Measurements from ENCODE around the gene SLC12A1.
A peak's percentile ranks its signal among the peaks of the same experiment; 100 is the strongest.

SLC12A1 gene

DNA sequence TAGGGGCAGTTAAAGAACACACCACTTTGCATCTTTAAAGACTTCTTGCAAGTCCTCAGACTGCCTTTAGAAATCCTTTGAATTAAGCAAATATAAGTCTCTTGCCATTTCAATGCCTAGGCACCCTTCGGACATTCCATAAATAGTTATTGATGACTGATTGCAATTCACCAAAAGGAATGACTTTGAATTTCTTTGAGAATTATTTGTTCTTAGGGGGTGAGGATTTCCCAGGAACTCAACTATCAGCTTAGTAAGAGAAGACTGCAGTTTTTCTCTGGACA, 27.5 kb upstream of the SLC12A1 start:
- H3K4ac ChIP-seq (ENCODE audit: low read depth, low read length), result no peak overlapping the region
- no peak overlapping the region for H4K12ac ChIP-seq (ENCODE audit: low read depth, low read length)
- WGBS (ENCODE audit: extremely low coverage, insufficient coverage, insufficient read length), result no CpG with 5 or more reads among the region's 1 CpG
- no peak overlapping the region for H3K4me3 ChIP-seq (ENCODE audit: low read depth, low read length)
- no peak overlapping the region for H4K91ac ChIP-seq (ENCODE audit: low read depth, low read length)
- H3K4me2 ChIP-seq (ENCODE audit: low read length), result peak overlapping the region; percentile 73
- H3K23ac ChIP-seq (ENCODE audit: low read length), result no peak overlapping the region
- no peak overlapping the region for H2AFZ ChIP-seq (ENCODE audit: insufficient read depth, low read length, poor library complexity)
- H2BK5ac ChIP-seq (ENCODE audit: low read depth, low read length, poor library complexity), result no peak overlapping the region
- H3K9me3 ChIP-seq (ENCODE audit: insufficient read depth, low read depth, low read length), result no peaks in the 10 kb centered on the region
- no peak overlapping the region for H2BK120ac ChIP-seq (ENCODE audit: insufficient read depth, low read length, poor library complexity)
- H3K14ac ChIP-seq (ENCODE audit: low read length), result no peak overlapping the region
- no peak for DNase-seq
- no peak overlapping the region for H2BK12ac ChIP-seq (ENCODE audit: low read length)
- no peaks in the 10 kb centered on the region for H3K27me3 ChIP-seq (ENCODE audit: insufficient read depth, low read length)
- H4K8ac ChIP-seq (ENCODE audit: low read depth, low read length), result no peak overlapping the region
- peaks cover 2% of the 10 kb centered on the region for H3K79me2 ChIP-seq (ENCODE audit: control insufficient read depth, insufficient read depth, low read length, poor library complexity)
- no peak overlapping the region for H3K9ac ChIP-seq (ENCODE audit: low read length)
- no peaks in the 10 kb centered on the region for H3K4me1 ChIP-seq (ENCODE audit: control insufficient read depth in 1 of 2, insufficient read depth in 2 of 2, low read length in 2 of 2)
- no peak overlapping the region for H2AK5ac ChIP-seq (ENCODE audit: low read length)
- no peak overlapping the region for H3K18ac ChIP-seq (ENCODE audit: low read length)
- no peaks in the 10 kb centered on the region for H3K79me1 ChIP-seq (ENCODE audit: low read length)
- H3K36me3 ChIP-seq (ENCODE audit: control insufficient read depth in 1 of 2, insufficient read depth in 2 of 2, low read length in 2 of 2), result no peaks in the 10 kb centered on the region
- no peak overlapping the region for H3K27ac ChIP-seq (ENCODE audit: low read depth, low read length)

DNA sequence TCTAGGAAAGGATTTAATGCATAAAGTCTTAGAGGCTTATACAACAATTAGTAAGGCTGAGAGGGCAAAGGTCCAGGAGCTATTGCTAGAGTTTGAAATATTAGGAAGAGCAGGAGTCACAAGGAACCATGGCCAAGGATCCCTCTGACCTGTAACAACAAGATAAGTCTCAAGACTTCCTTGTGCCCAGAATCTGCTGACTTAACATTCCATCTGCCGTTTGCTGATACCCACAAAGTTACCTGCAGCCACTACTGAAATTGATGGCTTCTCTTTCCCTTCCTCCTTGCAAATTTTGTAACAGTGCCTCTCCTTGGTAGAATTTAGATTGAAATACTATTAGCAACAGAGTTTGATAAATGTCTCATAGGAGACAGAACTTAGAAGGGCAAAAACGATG, 23.4 kb upstream of the SLC12A1 start:
- Histone ChIP-seq H3K4ac (ENCODE audit: low read depth, low read length) (no peak overlapping the region), H3K14ac (ENCODE audit: low read length) (no peak overlapping the region), H3K27me3 (ENCODE audit: insufficient read depth, low read length) (no peaks in the 10 kb centered on the region), H2BK12ac (ENCODE audit: low read length) (no peak overlapping the region), H3K79me1 (ENCODE audit: low read length) (no peaks in the 10 kb centered on the region), H3K36me3 (ENCODE audit: control insufficient read depth in 1 of 2, insufficient read depth in 2 of 2, low read length in 2 of 2) (no peaks in the 10 kb centered on the region), H3K4me2 (ENCODE audit: low read length) (no peak overlapping the region), H2AFZ (ENCODE audit: insufficient read depth, low read length, poor library complexity) (no peak overlapping the region), H4K91ac (ENCODE audit: low read depth, low read length) (no peak overlapping the region), H3K23ac (ENCODE audit: low read length) (no peak overlapping the region), H4K8ac (ENCODE audit: low read depth, low read length) (no peak overlapping the region), H4K12ac (ENCODE audit: low read depth, low read length) (no peak overlapping the region), H3K79me2 (ENCODE audit: control insufficient read depth, insufficient read depth, low read length, poor library complexity) (peaks cover 2% of the 10 kb centered on the region), H3K27ac (ENCODE audit: low read depth, low read length) (no peak overlapping the region), H2AK5ac (ENCODE audit: low read length) (no peak overlapping the region), H3K18ac (ENCODE audit: low read length) (no peak overlapping the region), H3K4me3 (ENCODE audit: low read depth, low read length) (no peak overlapping the region), H2BK5ac (ENCODE audit: low read depth, low read length, poor library complexity) (no peak overlapping the region), H2BK120ac (ENCODE audit: insufficient read depth, low read length, poor library complexity) (no peak overlapping the region), H3K9ac (ENCODE audit: low read length) (no peak overlapping the region), H3K9me3 (ENCODE audit: insufficient read depth, low read depth, low read length) (no peaks in the 10 kb centered on the region), H3K4me1 (ENCODE audit: control insufficient read depth in 1 of 2, insufficient read depth in 2 of 2, low read length in 2 of 2) (no peaks in the 10 kb centered on the region)
- no CpG with 5 or more reads among the region's 2 CpGs for WGBS (ENCODE audit: extremely low coverage, insufficient coverage, insufficient read length)
- DNase-seq, result no peak

DNA sequence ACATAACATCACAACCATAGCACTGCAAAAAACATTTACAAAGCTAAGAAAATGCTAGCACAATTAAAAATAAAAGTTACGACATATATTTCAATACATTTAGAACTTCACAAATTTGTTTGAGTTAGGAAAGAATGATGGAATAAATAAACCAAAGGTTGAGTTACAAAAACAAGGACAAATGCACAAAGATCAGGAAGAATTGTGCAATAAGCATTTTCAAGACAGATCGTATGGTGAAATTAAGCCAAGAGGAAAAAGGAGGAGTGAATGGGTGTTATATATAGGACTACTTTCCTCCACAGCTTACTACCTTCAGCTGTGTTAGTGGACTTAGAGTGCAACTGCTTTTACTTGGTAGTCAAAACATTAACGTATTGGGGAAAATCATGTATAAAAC, 20.6 kb upstream of the SLC12A1 start:
- no peak overlapping the region for H2BK12ac ChIP-seq (ENCODE audit: low read length)
- no peaks in the 10 kb centered on the region for H3K79me1 ChIP-seq (ENCODE audit: low read length)
- no peaks in the 10 kb centered on the region for H3K27me3 ChIP-seq (ENCODE audit: insufficient read depth, low read length)
- no peak overlapping the region for H3K4me3 ChIP-seq (ENCODE audit: low read depth, low read length)
- H2AFZ ChIP-seq (ENCODE audit: insufficient read depth, low read length, poor library complexity), result no peak overlapping the region
- no peak overlapping the region for H3K4me2 ChIP-seq (ENCODE audit: low read length)
- H3K36me3 ChIP-seq (ENCODE audit: control insufficient read depth in 1 of 2, insufficient read depth in 2 of 2, low read length in 2 of 2), result no peaks in the 10 kb centered on the region
- no CpG with 5 or more reads among the region's 3 CpGs for WGBS (ENCODE audit: extremely low coverage, insufficient coverage, insufficient read length)
- H2AK5ac ChIP-seq (ENCODE audit: low read length), result no peak overlapping the region
- H3K27ac ChIP-seq (ENCODE audit: low read depth, low read length), result no peak overlapping the region
- no peak overlapping the region for H2BK5ac ChIP-seq (ENCODE audit: low read depth, low read length, poor library complexity)
- no peak overlapping the region for H4K12ac ChIP-seq (ENCODE audit: low read depth, low read length)
- no peaks in the 10 kb centered on the region for H3K79me2 ChIP-seq (ENCODE audit: control insufficient read depth, insufficient read depth, low read length, poor library complexity)
- no peak overlapping the region for H4K91ac ChIP-seq (ENCODE audit: low read depth, low read length)
- DNase-seq, result no peak
- no peaks in the 10 kb centered on the region for H3K9me3 ChIP-seq (ENCODE audit: insufficient read depth, low read depth, low read length)
- H3K4me1 ChIP-seq (ENCODE audit: control insufficient read depth in 1 of 2, insufficient read depth in 2 of 2, low read length in 2 of 2), result no peaks in the 10 kb centered on the region
- no peak overlapping the region for H3K18ac ChIP-seq (ENCODE audit: low read length)
- no peak overlapping the region for H4K8ac ChIP-seq (ENCODE audit: low read depth, low read length)
- H3K4ac ChIP-seq (ENCODE audit: low read depth, low read length), result no peak overlapping the region
- H3K23ac ChIP-seq (ENCODE audit: low read length), result no peak overlapping the region
- no peak overlapping the region for H2BK120ac ChIP-seq (ENCODE audit: insufficient read depth, low read length, poor library complexity)
- no peak overlapping the region for H3K9ac ChIP-seq (ENCODE audit: low read length)
- no peak overlapping the region for H3K14ac ChIP-seq (ENCODE audit: low read length)

DNA sequence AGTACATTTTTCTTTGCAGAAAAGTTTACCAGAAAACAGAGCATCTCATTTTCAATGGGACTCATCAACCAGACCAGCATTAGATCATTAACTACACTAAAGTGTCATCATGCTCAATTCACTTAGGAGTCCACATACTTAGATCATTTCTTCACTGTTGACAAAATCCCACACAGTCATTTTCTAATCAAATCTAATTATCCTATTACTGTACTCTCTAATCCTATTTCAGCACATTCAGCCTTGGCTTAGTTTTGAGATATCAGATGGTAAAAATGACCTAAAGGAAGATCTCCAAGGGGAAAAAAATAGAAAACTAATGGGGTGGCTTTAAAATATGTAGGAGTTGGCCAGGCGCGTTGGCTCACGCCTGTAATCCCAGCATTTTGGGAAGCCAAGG, 19.8 kb upstream of the SLC12A1 start:
- Histone ChIP-seq H4K12ac (ENCODE audit: low read depth, low read length) (no peak overlapping the region), H3K4me1 (ENCODE audit: control insufficient read depth in 1 of 2, insufficient read depth in 2 of 2, low read length in 2 of 2) (no peaks in the 10 kb centered on the region), H3K27me3 (ENCODE audit: insufficient read depth, low read length) (no peaks in the 10 kb centered on the region), H4K91ac (ENCODE audit: low read depth, low read length) (no peak overlapping the region), H3K79me1 (ENCODE audit: low read length) (no peaks in the 10 kb centered on the region), H2BK12ac (ENCODE audit: low read length) (no peak overlapping the region), H3K23ac (ENCODE audit: low read length) (no peak overlapping the region), H3K4me2 (ENCODE audit: low read length) (no peak overlapping the region), H3K27ac (ENCODE audit: low read depth, low read length) (no peak overlapping the region), H4K8ac (ENCODE audit: low read depth, low read length) (no peak overlapping the region), H2BK5ac (ENCODE audit: low read depth, low read length, poor library complexity) (no peak overlapping the region), H3K9ac (ENCODE audit: low read length) (no peak overlapping the region), H3K4ac (ENCODE audit: low read depth, low read length) (no peak overlapping the region), H3K14ac (ENCODE audit: low read length) (no peak overlapping the region), H2AFZ (ENCODE audit: insufficient read depth, low read length, poor library complexity) (no peak overlapping the region), H3K18ac (ENCODE audit: low read length) (no peak overlapping the region), H2BK120ac (ENCODE audit: insufficient read depth, low read length, poor library complexity) (no peak overlapping the region), H2AK5ac (ENCODE audit: low read length) (no peak overlapping the region), H3K9me3 (ENCODE audit: insufficient read depth, low read depth, low read length) (no peaks in the 10 kb centered on the region), H3K36me3 (ENCODE audit: control insufficient read depth in 1 of 2, insufficient read depth in 2 of 2, low read length in 2 of 2) (no peaks in the 10 kb centered on the region), H3K4me3 (ENCODE audit: low read depth, low read length) (no peak overlapping the region), H3K79me2 (ENCODE audit: control insufficient read depth, insufficient read depth, low read length, poor library complexity) (no peaks in the 10 kb centered on the region)
- no peak for DNase-seq
- no CpG with 5 or more reads among the region's 3 CpGs for WGBS (ENCODE audit: extremely low coverage, insufficient coverage, insufficient read length)

Data from trophoblast cell (in vitro differentiated cells and primary cell).